ENCODE measurements around the gene PHACTR3. TPM values are rescaled to one million over a fixed set of nuclear protein-coding genes. Genes with fewer than 3 reads are reported as not detected.

The PHACTR3 gene
- polyA plus RNA-seq, 1 donor = 5.5 TPM

GRCh38 chr20:59790346-59790745 lies 186.0 kb downstream of the PHACTR3 start:
- DNase-seq (ENCODE audit: low read depth) = no peak

DNA sequence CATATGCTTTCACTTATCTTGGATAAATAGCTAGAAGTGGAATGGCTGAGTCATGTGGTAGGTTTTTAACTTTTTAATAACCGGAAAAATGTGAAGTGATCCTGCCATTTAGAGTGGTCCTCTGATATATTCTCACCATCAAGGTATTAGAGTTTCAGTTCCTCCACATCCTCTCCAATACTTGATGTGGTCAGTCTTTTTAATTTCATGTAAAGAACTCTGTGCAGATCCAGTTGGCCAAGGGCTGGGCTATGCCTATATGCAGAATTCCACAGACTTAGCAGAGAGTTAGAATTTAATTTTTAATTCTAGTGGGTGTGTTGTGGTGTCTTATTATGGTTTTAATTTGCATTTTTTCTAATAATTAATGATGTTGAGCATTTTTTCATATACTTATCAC lies 188.0 kb downstream of the PHACTR3 start:
- DNase-seq (ENCODE audit: low read depth) = no peak

GRCh38 chr20:59794555-59794954 lies 190.2 kb downstream of the PHACTR3 start:
- DNase-seq (ENCODE audit: low read depth) = no peak

GRCh38 chr20:59800309-59800708 lies 196.0 kb downstream of the PHACTR3 start:
- no peak for DNase-seq (ENCODE audit: low read depth)

- DNase-seq (ENCODE audit: low read depth) = no peak
These were observed 197.7 kb downstream of the PHACTR3 start for GRCh38 chr20:59802018-59802417.

DNA sequence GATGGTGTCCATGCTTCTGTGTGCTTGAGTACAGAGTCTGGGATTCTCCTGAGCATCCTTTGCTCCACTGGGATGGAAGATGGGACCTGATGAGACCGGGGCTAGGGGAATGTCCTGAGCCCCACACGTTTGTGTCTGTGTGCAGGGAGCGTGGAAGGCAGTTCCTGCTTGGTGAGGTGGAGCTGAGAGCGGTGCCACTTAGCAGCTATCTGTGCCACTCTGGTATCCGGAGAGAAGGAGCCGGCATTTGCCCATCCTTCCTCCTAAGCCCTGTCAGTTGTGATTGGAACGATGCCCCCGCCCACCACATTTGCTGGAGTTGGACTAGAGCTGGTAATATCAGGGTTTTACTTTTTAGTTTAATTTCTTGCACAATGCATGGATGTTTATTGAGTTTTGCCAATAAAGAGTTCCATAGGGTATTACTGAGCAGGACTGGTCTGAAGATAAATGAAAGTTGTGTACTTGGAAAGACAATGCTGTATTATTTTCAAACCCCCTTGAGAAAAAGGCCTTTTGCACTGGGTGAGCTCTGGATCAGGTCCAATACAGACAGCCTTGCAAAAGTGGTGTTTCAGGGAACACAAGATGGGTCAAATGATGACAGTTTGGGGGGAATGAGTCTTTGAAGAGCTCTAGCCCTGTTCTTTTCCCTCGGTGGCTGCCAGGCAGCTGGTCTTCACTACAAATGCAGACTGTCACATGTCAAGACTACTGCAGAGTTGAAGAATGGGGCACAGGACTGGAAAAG lies 198.3 kb downstream of the PHACTR3 start:
- DNase-seq (ENCODE audit: low read depth) = no peak

GRCh38 chr20:59804347-59804746 lies 200.0 kb downstream of the PHACTR3 start:
- DNase-seq (ENCODE audit: low read depth) = no peak

GRCh38 chr20:59804871-59805665 lies 200.7 kb downstream of the PHACTR3 start:
- DNase-seq (ENCODE audit: low read depth) = no peak

DNA sequence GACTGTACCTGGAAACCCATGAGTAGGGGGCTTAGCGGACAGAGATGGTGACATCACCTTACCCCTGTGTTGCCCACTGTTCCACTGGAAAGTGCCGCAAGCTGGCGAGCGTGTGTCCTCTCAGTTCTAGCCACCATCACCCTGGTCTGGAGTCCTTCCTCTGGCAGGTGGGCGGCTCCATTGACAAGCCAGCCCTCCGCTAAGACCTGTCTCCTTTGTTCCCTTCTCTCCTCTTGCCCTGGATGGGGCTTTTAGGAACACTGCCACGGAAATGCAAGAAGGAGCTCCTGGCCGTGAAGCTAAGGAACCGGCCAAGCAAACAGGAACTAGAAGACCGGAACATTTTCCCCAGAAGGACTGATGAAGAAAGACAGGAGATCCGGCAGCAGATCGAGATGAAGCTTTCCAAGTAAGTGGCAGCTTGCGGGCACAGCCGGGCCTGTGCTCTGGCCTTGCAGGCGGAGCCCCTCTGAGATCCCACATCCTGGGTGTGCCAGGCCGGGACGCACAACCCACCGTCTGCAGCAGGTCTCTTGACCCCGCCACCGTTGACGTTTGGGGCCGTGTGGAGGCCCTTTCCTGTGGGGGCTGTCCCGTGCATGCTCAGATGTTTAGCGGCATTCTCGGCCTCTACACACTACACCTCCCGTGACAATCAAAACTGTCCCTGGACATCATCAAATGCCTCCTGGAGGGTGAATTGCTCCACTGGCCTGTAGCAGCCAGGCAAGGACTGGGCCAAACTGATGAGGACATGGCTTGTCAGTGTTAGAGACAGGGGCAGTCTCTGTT lies 201.6 kb downstream of the PHACTR3 start:
- no peak for DNase-seq (ENCODE audit: low read depth)

- no peak for DNase-seq (ENCODE audit: low read depth)
These were observed 202.2 kb downstream of the PHACTR3 start for GRCh38 chr20:59806578-59806975.

DNA sequence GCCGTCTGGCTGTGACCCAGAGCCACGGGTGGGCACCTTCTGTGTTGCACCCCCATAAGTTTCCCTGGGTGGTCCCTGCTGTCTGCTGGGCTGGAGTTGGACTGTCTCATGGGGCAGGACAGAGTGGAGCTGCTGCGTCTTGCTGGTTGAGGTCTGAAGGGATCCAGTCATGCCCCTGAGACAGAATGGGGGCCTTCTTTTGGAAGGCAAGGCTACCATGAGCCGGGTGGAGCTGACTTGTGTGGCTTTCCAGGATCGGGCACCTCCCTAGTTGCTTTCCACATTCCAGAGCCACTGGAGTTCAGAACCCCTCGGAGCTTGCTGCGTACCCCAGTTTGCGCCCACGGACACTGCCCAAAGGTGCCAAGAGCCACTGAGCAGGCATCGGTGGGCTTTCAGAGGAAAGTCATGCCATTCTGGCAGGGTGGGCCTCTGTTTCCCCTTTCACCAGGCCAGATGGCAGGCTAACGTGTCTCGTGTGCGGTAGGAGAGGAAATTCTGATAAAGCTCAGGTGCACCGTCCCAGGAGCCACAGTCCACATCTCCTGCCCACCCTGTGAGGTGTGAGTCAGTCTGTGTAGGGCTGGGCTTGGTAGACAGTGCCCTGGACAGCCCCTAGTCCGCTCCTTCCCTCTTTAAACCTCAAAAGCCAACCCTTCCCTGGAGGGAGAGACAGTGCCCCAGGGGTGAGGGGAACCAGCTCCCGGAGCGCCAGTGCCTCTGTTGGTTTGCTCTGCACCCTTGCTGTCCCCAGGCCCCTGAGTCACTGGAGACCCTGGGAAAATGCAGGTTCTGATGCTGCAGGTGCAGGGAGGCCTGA lies 203.8 kb downstream of the PHACTR3 start:
- DNase-seq (ENCODE audit: low read depth) = no peak

- DNase-seq (ENCODE audit: low read depth) = no peak
These were observed 204.5 kb downstream of the PHACTR3 start for GRCh38 chr20:59808729-59809381.

DNA sequence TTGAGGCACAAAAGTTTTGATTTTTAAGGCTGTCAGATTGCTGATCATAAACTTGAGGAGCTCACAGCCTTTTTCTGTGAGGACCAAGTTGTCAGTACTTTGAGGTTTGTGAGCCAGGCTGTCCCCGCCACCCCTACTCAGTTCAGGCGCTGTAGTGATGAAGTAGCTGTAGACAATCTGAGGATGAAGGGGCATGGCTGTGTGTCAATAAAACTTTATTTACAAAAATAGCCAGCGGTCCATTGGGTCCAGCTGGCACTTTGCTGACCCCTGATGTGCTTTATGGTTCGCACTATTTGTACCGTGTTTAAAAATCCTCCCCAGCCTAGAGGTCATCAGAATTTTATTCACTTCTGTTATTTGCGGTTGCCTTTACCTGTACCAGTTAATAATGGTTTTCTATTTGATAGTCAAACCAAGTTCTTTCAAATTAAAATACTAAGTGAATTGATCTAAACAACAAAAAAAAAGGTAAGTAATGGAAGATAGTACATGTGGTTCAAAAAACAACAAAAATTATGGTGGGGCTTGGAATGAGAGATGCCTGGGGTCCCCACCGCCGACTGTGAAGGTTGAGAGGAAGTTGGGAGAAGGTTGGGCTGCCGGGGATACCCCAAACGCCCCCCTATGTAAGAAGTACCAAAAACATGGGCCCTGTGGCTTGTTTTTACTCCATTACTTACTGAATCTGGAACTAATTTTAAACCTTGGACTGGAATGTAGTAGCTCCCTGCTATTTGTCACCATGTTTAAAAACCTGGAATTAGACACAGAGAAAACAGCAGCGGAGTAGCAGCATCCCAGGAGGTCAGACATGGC lies 205.5 kb downstream of the PHACTR3 start:
- no peak for DNase-seq (ENCODE audit: low read depth)

DNA sequence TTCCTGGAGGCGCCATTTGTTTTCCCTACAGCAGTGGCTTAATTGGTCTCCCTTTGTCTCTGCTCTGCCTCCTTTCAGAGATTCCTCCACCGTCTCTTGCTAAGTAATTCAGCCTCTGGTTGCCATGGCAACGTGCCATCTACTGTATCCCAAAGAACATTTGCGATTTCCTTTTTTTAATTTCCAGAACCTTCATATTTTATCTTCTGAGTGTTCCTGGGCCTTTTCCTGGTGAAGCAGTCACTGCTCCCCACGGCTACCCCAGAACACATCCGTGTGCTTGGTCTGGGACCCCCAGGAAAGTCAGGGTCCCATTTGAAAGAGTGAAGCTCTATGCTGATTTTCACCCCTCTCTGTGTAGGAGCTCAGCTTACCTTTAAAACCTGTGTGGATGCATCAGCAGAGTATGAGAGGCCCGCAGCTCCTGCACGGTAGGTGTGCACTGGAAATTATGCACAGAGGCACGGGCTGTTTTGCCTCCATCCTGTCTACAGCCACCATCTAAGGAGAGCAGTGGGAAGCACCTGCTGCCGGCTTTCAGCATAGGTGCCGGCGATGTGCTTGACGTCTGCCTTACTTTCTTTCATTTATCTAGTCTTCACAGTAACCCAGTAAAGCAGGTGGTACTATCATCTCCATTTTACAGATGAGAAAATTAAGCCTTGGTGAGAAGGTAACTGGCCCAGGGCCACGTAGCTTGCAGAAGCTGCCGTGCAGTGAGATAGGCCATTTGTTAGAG lies 206.3 kb downstream of the PHACTR3 start:
- DNase-seq (ENCODE audit: low read depth) = no peak

DNA sequence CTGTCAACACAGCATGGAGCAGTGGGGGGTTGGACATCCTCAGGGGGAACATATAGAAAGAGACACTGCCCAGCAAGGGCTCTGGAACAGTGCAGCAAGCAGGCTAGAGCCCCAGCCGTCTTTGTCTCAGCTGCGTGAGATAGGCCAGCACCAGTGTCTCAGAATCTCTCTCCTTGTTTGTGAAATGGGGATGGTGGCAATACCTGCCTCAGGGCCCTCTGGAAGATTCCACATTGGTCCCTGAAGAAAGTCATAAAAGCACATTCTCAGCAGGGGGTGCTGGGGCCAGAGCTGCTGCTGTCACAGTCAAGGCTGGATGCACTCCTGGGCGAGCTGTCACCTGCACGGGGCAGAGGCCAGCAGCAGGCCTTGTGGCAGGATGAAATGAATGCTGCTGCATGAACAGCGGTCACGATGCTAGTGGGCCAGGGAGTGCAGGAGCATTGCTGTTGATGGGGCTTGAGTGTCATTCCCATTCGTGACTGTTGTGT lies 207.4 kb downstream of the PHACTR3 start:
- no peak for DNase-seq (ENCODE audit: low read depth)

DNA sequence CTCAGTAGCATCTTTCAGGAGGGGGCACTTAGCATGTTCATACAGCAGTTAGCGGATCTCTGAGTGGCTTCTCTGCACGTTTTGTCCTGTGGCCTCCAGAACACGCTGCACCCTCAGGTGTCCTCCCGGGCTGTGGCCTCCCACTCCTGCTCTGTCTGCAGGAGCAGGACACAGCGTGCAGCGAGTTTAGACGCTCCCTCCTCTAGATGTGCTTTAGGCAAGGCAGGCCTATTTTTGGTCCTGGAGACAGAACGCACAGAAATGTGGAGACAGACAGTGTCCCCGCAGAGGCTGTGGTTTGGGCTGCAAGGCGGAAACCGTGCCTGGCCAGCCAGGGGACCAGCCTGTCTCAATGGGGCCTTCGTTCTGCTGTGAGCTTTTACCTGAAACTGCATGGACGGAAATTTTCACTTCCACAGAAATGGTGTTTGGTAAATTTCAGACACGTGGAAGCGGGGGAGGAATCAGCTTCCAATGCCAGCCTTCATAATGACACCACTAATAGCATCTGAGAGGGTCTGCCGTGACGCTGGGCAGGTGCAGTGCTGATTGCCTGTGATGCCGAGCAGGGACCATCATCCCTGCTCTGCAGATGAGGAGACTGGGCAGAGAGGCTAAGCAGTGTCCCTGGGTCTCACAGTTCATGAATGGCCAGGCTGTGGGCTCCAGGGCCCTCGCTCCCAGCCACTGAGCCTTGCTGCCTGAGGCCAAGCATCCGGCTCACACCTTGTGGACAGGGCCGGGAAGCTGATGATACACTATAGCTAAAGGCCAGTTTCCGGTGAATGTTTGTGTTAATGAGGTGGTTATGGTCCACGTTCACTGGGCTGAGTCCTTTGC lies 208.2 kb downstream of the PHACTR3 start:
- DNase-seq (ENCODE audit: low read depth) = no peak

- DNase-seq (ENCODE audit: low read depth) = no peak
These were observed 209.0 kb downstream of the PHACTR3 start for GRCh38 chr20:59813126-59813947.

All from forelimb muscle (tissue), 1 donor.